KG1 (cell line): ENCODE results near the gene DHFR.
"Not testable (repeated sequence)": the region's sequence is repeated elsewhere in the genome, so short reads cannot be mapped to it uniquely, and the experiment has no call there.

Source experiments
- DNase-seq: peaks from one replicate; lab custom pipeline; 2025; lab: John Stamatoyannopoulos, UW

The DHFR gene

DNA sequence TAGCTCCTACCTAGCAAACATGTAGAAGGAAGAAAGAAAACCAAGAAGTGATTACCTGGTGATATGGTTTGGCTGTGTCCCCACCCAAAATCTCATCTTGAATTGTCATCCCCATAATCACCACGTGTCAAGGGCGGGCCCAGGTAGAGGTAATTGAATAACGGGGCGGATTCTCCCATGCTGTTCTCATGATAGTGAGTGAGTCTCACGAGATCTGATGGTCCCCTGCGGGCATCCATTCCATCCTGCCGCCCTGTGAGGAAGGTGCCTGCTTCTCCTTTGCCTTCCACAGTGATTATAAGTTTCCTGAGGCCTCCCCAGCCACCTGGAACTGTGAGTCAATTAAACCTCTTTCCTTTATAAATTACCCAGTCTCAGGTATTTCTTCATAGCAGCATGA lies 57.3 kb downstream of the DHFR start:
- DNase-seq = no peak

DNA sequence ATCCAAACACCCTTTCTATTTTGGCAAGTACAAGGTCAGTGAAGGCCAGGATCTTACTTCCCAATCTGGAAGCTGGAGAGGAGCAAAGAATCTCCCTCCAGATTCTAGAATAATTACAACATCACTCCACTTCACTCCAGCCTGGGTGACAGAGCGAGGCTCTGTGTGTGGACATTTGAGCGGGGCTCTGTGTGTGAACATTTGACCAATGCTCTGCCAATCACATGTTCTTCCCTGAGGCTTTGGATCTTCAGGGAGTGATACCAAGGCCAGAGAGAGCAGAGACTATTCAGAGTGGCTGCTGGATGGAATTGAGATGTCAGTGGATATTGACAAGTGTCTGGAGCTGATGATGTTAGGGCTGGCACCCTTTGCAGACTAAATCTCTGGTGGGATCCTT lies 60.0 kb downstream of the DHFR start:
- DNase-seq = no peak

DNA sequence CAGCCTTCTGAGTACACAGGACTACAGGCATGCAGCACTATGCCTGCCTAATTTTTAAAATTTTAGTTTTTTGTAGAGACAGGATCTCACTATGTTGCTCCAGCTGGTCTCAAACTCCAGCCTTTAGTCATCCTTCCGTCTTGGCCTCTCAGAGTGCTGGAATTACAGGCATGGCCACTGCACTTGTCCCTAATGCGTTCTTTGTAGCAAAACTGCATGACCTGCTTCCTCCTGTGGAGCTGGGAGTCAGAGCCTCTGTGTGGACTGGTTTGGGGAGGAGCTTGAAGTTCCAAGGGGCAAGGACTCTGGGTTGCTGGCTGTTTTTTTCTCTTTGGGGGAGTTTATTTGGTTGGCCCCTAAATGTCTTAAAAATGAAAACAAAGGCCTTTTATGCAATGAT lies 62.0 kb downstream of the DHFR start:
- DNase-seq = no peak

DNA sequence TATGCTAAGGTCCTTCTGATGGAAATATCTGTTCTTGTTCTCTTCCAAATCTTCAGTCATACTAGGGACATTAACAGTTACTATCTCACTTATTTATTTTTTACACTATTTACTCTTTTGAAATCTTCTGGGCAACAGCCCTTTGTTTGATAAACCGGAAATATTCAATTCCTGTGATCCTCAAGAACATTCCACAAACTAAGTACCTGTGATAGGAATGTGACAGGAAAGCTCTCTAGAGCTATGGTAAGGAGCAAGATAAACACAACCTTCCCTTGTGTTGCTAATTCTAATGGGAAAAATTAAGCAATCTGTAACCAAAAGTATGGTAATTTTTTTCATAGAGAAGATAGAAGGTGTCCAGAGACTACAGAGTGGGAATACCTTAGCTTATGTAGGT lies 62.7 kb downstream of the DHFR start:
- DNase-seq = no peak

DNA sequence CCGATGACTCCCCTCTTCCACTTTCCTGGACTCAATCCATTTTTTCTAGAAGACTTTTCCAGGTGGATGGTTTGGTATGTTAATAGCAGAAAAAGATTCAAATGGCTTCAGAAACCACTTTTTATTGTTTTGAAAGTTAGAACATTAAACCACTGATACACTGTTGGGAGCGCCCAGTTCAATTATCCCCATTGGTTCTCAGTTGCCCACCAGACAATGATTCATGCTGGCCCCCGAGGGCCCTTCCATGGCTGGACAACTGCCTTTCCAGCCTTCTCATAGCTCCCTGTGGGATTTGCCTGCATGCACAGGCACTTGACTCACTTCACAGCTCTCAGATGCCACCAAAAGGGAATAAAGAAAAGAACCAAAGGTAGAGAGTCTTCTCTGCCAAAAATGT lies 63.4 kb downstream of the DHFR start:
- no peak for DNase-seq

DNA sequence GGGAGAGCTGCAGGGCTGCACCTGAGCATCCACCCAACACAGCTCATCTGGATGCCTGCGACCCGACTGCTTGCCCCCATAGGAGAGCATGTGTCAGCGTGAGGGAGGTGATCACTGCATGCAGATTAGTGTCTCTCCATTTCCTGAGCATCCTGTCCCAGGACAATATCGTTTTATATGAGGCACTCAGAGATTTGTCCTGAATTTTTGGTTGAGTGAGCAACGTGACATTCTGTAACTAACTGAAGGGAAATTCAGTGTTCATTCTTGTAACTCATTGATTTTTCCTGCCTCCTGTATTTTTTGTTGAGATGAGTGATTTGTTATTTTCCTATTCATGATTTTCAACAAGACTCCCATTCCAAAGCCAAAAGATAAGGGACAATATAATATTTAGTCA lies 64.0 kb downstream of the DHFR start:
- no peak for DNase-seq

DNA sequence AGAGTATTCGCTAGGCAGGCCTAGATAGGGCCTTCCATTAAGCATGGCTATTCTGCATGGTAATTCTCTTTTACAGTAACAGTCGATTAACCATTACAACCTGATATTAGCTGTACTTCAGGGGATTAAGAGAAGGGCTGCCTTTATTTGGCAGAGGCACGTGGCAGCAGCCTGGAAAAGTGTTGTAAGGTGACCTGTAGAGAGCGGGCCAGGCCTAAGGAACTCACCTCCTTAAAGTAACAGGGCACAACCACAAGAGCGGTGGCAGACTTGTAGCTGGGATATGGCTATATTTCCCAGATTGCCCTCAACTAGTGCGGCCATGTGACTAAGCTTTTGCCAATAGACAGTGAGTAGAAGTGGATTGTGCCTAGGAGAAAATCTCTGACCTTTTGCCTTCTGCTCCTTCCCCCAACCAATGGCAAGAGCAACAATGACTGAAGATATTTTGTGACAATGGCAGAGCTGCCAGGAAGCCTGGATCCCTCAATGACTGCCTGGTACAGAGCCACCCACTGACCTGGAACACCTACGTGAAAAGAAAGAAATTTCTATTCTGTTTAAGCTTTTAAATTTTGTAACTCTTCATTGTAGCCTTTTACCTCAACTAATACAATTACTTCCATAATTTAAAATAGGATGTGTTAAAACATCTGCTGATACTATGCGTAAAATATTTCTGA lies 65.8 kb downstream of the DHFR start:
- no peak for DNase-seq

DNA sequence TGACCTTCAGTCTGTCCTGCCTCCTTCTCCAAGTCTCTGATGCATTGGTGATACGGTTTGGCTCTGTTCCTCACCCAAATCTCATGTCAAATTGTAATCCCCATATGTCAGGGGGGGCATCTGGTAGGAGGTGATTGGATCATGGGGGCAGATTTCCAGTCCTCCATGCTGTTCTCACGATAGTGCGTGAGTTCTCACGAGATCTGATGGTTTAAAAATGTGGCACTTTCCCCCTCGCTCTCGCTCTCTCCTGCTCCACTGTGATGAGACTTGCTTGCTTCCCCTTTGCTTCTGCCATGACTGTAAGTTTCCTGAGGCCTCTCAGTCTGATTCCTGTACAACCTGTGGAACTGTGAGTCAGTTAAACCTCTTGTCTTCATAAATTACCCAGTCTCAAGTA lies 70.0 kb downstream of the DHFR start:
- DNase-seq = no peak

DNA sequence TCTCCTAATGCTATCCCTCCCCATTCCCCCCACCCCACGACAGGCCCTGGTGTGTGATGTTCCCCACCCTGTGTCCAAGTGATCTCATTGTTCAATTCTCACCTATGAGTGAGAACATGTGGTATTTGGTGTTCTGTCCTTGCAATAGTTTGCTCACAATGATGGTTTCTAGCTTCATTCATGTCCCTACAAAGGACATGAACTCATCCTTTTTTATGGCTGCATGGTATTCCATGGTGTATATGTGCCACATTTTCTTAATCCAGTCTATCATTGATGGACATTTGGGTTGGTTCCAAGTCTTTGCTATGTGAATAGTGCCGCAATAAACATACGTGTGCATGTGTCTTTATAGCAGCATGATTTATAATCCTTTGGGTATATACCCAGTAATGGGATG lies 74.5 kb downstream of the DHFR start:
- not testable (repeated sequence) for DNase-seq

DNA sequence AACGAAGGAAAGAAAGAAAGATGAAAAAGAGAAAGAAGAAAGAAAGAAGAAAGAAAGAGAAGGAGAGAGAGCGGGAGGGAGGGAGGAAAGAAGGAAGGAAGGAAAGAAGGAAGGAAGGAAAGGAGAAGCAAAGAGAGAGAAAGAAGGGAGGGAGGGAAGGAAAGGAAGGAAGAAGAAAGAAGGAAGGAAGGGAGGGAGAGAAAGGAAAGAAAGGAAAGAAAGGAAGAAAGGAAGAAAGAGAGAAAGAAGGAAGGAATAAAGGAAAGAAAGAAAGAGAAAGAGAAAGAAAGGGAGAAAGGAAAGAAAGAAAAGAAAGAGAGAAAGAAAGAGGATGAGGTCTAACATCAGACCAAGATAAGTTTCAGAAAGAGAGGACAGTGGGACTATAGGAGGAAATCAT lies 75.7 kb downstream of the DHFR start:
- DNase-seq = no peak

DNA sequence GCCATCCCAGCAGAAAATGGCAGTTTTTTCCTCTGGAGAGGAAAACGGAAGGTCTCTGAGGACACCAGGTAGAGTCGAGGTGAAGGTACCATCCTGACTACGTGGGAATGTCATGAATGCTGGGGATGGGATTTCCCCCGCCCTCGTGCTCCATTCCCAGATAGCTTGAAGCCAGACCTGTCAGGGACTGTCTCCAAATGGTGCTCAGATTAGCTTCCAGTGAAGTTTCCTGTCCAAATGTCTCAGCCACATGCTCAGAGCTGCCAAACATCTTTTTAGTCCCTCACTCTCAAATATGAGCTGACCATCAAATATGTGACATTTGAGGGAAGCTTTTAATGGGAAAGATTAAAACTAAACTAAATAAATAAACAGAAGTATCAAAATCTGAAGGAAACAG lies 77.1 kb downstream of the DHFR start:
- DNase-seq = no peak

DNA sequence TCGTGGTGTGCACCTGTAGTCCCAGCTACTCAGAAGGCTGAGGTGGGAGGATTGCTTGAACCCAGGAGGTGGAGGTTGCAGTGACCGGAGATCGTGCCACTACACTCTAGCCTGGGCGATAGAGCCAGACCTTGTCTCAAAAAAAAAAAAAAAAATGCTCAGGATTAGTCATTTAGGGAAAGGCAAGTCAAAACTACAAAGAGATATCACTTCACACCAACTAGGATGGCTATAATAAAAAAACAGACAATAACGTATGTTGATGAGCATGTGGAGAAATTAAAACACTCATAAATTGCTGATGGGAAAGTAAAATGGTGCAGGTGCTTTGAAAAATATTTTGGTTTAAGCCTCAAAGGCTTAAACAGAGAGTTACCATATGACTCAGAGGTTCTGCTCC lies 78.4 kb downstream of the DHFR start:
- DNase-seq = no peak
